GM19395 (cell line): ENCODE results near the gene ZNF775.
"Not testable (repeated sequence)": the region's sequence is repeated elsewhere in the genome, so short reads cannot be mapped to it uniquely, and the experiment has no call there.

ENCODE experiments used
- ATAC-seq: cut with Tn5 transposase; IDR thresholded peaks from one replicate; pipeline ENCODE4 v1.9.1; 2021; ENCODE audit warnings: mild to moderate bottlenecking, moderate library complexity; ENCODE audit not compliant: unreplicated experiment

The ZNF775 gene

GRCh38 chr7:150380463-150380862 lies 1.3 kb downstream of the ZNF775 start:
- peak; percentile 33 for ATAC-seq

- no peak for ATAC-seq
Observed at GRCh38 chr7:150381096-150381495, 2.0 kb downstream of the ZNF775 start.

GRCh38 chr7:150381785-150382122 lies 2.6 kb downstream of the ZNF775 start:
- no peak for ATAC-seq

- no peak for ATAC-seq
Observed at GRCh38 chr7:150382123-150382843, 3.2 kb downstream of the ZNF775 start.

GRCh38 chr7:150382844-150383225 lies 3.7 kb downstream of the ZNF775 start:
- ATAC-seq: no peak

GRCh38 chr7:150383710-150384397 lies 4.7 kb downstream of the ZNF775 start:
- no peak for ATAC-seq

GRCh38 chr7:150384406-150385301 lies 5.5 kb downstream of the ZNF775 start:
- ATAC-seq: no peak

GRCh38 chr7:150385302-150385723 lies 6.2 kb downstream of the ZNF775 start:
- no peak for ATAC-seq

- not testable (repeated sequence) for ATAC-seq
Observed at GRCh38 chr7:150385884-150386283, 6.8 kb downstream of the ZNF775 start.

GRCh38 chr7:150388306-150388705 lies 9.2 kb downstream of the ZNF775 start:
- ATAC-seq: no peak

- no peak for ATAC-seq
Observed at GRCh38 chr7:150388709-150389531, 9.8 kb downstream of the ZNF775 start.

GRCh38 chr7:150389532-150389816 lies 10.3 kb downstream of the ZNF775 start:
- ATAC-seq: no peak

GRCh38 chr7:150390205-150390604 lies 11.1 kb downstream of the ZNF775 start:
- no peak for ATAC-seq

- no peak for ATAC-seq
Observed at GRCh38 chr7:150393325-150393724, 14.2 kb downstream of the ZNF775 start.

- no peak for ATAC-seq
Observed at GRCh38 chr7:150396426-150396825, 17.3 kb downstream of the ZNF775 start.

- ATAC-seq: no peak
Observed at GRCh38 chr7:150396851-150397260, 17.7 kb downstream of the ZNF775 start.

- no peak for ATAC-seq
Observed at GRCh38 chr7:150397346-150398107, 18.4 kb downstream of the ZNF775 start.

GRCh38 chr7:150398108-150398964 lies 19.2 kb downstream of the ZNF775 start:
- ATAC-seq: no peak

GRCh38 chr7:150398965-150399320 lies 19.8 kb downstream of the ZNF775 start:
- ATAC-seq: no peak
